A549 treated with RU486 at 1 μM for 4 hours (cell line): ENCODE results near the gene CFAP45. TPM values are rescaled to one million over a fixed set of nuclear protein-coding genes. Genes with fewer than 3 reads are reported as not detected.

ENCODE experiments used
- total RNA-seq: library from RNA; stranded (reverse); fragments of 200-300 nt; extraction: Qiagen RNA extraction; gene quantifications from 5 replicates; pipeline ENCODE4 v1.2.3, GENCODE V29; 2022; ENCODE audit warnings: low read depth

Gene CFAP45, protein sequence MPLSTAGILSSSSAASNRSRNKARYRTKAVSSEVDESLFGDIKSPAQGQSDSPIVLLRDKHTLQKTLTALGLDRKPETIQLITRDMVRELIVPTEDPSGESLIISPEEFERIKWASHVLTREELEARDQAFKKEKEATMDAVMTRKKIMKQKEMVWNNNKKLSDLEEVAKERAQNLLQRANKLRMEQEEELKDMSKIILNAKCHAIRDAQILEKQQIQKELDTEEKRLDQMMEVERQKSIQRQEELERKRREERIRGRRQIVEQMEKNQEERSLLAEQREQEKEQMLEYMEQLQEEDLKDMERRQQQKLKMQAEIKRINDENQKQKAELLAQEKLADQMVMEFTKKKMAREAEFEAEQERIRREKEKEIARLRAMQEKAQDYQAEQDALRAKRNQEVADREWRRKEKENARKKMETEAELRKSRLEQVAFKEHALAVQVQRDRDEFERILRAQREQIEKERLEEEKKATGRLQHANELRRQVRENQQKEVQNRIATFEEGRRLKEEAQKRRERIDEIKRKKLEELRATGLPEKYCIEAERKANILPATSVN
- total RNA-seq, result 0.49 to 1.1 TPM (median 0.66 TPM) in 5 replicates

DNA sequence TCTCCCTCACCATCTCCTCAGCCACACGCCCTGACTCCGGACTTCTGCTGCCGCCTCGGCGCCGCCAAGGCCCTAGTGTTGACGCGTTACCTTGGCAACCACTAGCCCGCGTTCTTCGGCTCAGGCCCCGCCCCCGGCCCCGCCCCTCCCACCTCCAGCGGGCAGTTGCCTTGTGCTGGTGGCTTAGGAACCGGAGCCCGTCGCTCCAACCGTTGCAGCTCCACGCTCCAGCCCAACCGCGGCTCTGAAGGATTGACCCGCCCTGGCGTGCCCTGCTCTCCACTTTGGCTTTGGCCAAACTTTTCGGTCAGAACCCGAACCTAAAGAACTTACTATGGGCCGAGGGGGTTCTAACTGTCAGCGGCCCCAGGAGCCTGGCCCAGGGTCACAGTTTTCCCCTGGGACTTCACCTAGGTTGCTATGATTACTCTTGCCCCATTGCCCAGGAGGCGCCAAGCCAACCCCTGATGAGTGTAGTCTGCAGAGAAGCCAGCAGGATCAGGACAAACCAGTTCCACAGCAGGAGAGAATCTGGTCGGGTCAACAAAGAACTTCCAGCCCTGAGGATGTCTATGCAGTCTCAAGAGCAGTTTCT lies at the start of gene CFAP45:
Gene CFAP45, minus strand, starts transcription at position 80 of the 595 bp plus-strand sequence. Its CDS starts 67 bp downstream, at position 13.

DNA sequence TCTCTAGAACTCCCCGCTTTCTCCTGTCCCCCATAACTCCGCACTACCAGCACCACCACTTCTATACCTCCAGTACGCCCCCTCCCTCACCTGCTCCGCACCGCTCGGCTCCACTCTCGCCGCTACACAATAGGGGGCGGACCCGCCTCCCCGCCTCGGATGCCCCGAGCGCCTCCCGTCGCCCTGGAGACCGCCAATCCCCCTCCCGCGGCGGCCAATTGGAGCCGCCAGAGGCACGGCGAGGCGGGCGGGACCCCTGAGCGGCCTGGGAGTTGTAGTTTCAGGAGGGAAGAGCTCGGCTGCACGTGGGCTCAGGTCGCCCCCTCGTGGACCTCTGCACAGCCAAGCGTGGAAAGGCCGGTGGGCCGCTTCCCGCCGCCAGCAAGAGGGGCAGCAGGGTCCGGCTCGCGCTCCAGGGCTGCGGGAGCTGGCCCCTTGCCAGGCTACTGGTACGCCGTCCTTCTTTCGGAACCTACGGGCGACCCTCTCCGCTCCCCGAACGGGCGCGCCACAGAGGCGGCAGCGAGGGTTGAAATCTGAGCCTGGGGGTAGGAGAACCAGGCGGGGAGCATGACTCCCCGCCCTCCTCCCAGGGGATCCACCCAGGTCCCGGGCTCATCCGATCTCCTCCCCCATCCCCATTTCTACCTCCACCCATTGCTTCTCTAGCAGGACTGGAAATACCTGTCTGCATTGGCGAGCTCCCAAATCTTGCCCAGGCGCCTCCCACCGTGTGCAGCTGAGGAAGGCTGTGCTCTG lies 45.7 kb upstream of the CFAP45 start, which contains the start of gene IGSF9:
Gene IGSF9, minus strand, starts transcription at position 131 of the 759 bp plus-strand sequence. CDS start 2,159 bp downstream, outside the sequence.

DNA sequence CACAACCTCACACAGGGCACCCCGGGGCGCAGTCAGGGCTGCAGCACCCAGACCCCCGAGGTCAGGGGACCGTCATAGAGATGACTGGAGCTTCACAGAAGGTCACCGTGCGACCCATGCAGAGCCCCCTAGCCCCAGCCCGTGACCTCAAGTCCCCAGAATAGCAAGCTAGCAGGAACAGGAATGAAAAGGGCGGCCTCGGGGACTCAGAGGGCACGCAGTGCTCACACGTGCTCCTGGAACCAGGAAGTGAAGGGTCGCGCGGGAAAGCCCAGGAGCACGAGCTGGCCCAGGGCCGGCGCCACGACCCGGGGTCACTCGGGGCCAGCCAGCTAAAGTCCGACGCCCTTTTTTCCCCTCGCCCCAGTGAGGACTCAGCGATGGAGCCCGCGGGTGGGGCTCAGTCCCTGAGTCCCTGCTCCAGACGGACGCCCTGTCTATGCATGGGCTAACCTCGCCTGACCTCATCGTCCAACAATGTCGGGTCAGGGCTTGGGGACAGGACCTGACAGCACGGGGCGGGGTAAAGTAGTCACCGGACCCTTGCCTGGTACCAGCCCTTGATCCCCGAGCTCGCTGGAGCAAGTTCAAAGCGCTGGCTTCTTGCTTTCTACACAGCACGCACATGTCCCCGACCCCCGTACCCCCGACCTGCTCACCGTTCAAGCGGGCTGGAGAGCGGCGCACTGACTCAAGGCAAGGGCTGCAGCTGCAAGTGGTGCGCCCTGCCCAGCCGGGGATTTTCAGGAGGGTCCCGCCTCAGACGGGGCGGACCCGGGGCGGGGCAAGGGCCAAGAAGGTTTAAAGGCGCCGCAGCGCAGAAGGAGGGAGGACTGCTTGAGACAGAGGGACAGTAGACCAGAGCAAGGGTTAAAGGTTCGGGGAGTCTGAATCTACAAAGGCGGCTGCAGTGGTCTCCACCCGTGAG lies 25.1 kb upstream of the CFAP45 start, which contains the start of gene TAGLN2:
Gene TAGLN2, minus strand, starts transcription at position 717 of the 928 bp plus-strand sequence. CDS start 4,998 bp downstream, outside the sequence.

DNA sequence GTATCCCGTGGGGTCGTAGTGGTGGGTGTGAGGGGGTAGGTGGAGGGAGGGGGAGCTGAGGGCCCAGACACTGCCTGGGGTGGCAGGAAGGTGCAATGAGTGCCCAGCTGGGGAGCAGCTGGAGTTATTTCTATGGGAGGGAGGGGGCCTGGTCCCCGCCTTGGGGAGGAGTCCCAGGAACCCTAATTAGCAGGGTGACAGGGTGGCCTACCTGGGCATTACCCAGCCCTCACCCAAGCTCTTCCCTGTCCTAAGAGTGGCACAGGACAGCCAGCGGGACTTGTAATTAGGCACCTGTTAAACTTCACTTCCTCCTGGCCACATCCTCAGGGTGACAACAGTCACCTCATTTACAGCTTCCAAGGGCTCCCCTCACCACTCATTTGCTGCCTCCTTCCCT lies 37.4 kb downstream of the CFAP45 start, which contains the start of gene VSIG8:
Gene VSIG8, minus strand, starts transcription at position 101 of the 400 bp plus-strand sequence. CDS start 136 bp downstream, outside the sequence.

DNA sequence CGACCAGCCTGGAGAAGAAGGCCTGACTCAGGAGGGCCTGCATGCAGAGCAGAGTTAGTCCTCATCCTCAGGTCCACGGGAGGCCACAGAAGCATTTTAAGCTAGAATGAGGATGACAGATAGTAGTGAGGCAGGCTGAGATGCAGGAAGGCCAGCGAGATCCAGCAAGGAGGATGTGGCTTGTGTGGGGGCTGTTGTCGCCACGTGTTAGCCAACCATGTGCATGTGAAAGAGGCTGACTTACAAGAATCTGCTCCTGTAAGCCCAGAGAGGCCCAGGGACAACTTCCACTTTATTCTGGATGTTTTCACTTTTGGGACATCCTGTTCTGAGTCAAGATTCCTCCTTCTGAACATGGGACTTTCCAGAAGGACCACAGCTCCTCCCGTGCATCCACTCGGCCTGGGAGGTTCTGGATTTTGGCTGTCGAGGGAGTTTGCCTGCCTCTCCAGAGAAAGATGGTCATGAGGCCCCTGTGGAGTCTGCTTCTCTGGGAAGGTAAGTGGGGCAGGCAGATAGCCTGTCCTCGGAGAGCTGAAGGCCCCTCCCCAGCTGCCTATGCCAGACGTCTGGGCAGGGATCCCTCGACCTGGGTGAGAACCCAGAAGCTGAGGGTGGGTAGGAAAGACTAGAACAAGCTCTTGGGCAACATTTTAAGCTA lies 73.4 kb downstream of the CFAP45 start, which contains the start of gene SLAMF8:
Gene SLAMF8, plus strand, starts transcription at position 433 of the 661 bp plus-strand sequence. Its CDS starts 26 bp downstream, at position 459.

Other genes with a start within 250 kb of the CFAP45 start
- not detected in 5 replicates for gene CRP, start 185.6 kb downstream of the CFAP45 start, total RNA-seq
- gene DUSP23, start 119.2 kb downstream of the CFAP45 start, total RNA-seq, result 51.5 to 79.9 TPM (median 73.4 TPM) in 5 replicates
- gene FCRL6, start 97.8 kb downstream of the CFAP45 start, total RNA-seq, result not detected in 5 replicates
- not detected in 5 replicates for gene SLAMF8, start 73.3 kb downstream of the CFAP45 start, total RNA-seq
- gene VSIG8, start 37.5 kb downstream of the CFAP45 start, total RNA-seq, result 0.07 TPM in 1 of 5 replicates, not detected in the others
- 1,006 to 1,095 TPM (median 1,081 TPM) in 5 replicates for gene TAGLN2, start 25.3 kb upstream of the CFAP45 start, total RNA-seq
- 0.17 to 0.27 TPM (median 0.22 TPM) in 5 replicates for gene IGSF9, start 45.4 kb upstream of the CFAP45 start, total RNA-seq
- gene SLAMF9, start 54.1 kb upstream of the CFAP45 start, total RNA-seq, result 0.27 to 0.61 TPM (median 0.45 TPM) in 4 of 5 replicates, not detected in the other
- gene PIGM, start 131.8 kb upstream of the CFAP45 start, total RNA-seq, result 2.5 to 5.0 TPM (median 4.6 TPM) in 5 replicates
- gene KCNJ10, start 170.0 kb upstream of the CFAP45 start, total RNA-seq, result not detected in 5 replicates
- not detected in 5 replicates for gene KCNJ9, start 181.4 kb upstream of the CFAP45 start, total RNA-seq
- 5.6 to 10.4 TPM (median 8.4 TPM) in 5 replicates for gene IGSF8, start 198.5 kb upstream of the CFAP45 start, total RNA-seq
- 0.03 to 0.04 TPM (median 0.03 TPM) in 3 of 5 replicates, not detected in the others for gene ATP1A2, start 215.6 kb upstream of the CFAP45 start, total RNA-seq